ENCODE data around the gene TBC1D14. TPM values are rescaled to one million over a fixed set of nuclear protein-coding genes. Genes with fewer than 3 reads are reported as not detected.

The TBC1D14 gene
- total RNA-seq, 6 experiments from 2014 or later, result 14.1 to 34.8 (median 30.6) TPM

- H3K4me3 ChIP-seq, result no peak overlapping the region
- no peaks in the 10 kb centered on the region for H3K36me3 ChIP-seq
- no peak for ATAC-seq
- no peak for DNase-seq
- H3K4me1 ChIP-seq, result peaks cover 0 to 26% (median 12%) of the 10 kb centered on the region in 4 donors
- H3K27me3 ChIP-seq, result no peaks in the 10 kb centered on the region
- WGBS (ENCODE audit: insufficient coverage, low coverage, low lambda C conversion rate, missing lambda C conversion rate), result 90% methylated on average over 11 of the region's 19 CpGs
- TF ChIP-seq POLR2A (IDR thresholded peaks at IDR 0.05) (no peak), CTCF (IDR thresholded peaks at IDR 0.05) (no peak)
- intact Hi-C loops (cut with DNase I), result no loop called here
- no peaks in the 10 kb centered on the region for H3K9me3 ChIP-seq
- H3K27ac ChIP-seq, result no peak overlapping the region
These were observed 131.6 kb downstream of the TBC1D14 start for GRCh38 chr4:7041246-7041645.

- no peaks in the 10 kb centered on the region for H3K27me3 ChIP-seq
- no peak for DNase-seq
- WGBS (ENCODE audit: insufficient coverage, low coverage, low lambda C conversion rate, missing lambda C conversion rate), result 29% methylated on average over 24 of the region's 42 CpGs
- no peaks in the 10 kb centered on the region for H3K36me3 ChIP-seq
- intact Hi-C loops (cut with DNase I), result no loop called here
- ATAC-seq, result no peak
- H3K4me1 ChIP-seq, result peaks cover 0 to 29% (median 14%) of the 10 kb centered on the region in 4 donors
- H3K9me3 ChIP-seq, result no peaks in the 10 kb centered on the region
- H3K27ac ChIP-seq, result no peak overlapping the region
- H3K4me3 ChIP-seq, result peak overlapping the region; percentile 72 to 77 (median 75)
- TF ChIP-seq CTCF (IDR thresholded peaks at IDR 0.05), result no peak
- TF ChIP-seq POLR2A (IDR thresholded peaks at IDR 0.05), result no peak
These were observed 132.3 kb downstream of the TBC1D14 start for GRCh38 chr4:7041801-7042502.

- no peaks in the 10 kb centered on the region for H3K27me3 ChIP-seq
- peaks cover 0 to 29% (median 14%) of the 10 kb centered on the region in 4 donors for H3K4me1 ChIP-seq
- intact Hi-C loops (cut with DNase I), result no loop called here
- H3K36me3 ChIP-seq, result no peaks in the 10 kb centered on the region
- ATAC-seq, result peak; percentile 92 to 95 (median 94)
- DNase-seq, result peak; percentile 98
- WGBS (ENCODE audit: insufficient coverage, low coverage, low lambda C conversion rate, missing lambda C conversion rate), result 0% methylated on average over 8 of the region's 90 CpGs
- no peaks in the 10 kb centered on the region for H3K9me3 ChIP-seq
- H3K4me3 ChIP-seq, result peak overlapping the region; percentile 72 to 77 (median 75)
- TF ChIP-seq CTCF (IDR thresholded peaks at IDR 0.05) (peak; percentile 25 to 74 (median 48)), POLR2A (IDR thresholded peaks at IDR 0.05) (no peak)
- peak overlapping the region in 2 of 3 donors; percentile 30 to 39 for H3K27ac ChIP-seq
These were observed 133.1 kb downstream of the TBC1D14 start for GRCh38 chr4:7042503-7043283.

GRCh38 chr4:7043284-7044136 lies 133.9 kb downstream of the TBC1D14 start, which contains the start of gene TADA2B:
TSS of gene TADA2B (plus strand) at chr4:7043372. CDS start at chr4:7043580, 208 bp downstream.
- TF ChIP-seq CTCF (IDR thresholded peaks at IDR 0.05) (no peak), POLR2A (IDR thresholded peaks at IDR 0.05) (peak; percentile 12)
- Histone ChIP-seq H3K9me3 (no peaks in the 10 kb centered on the region), H3K4me1 (peaks cover 0 to 29% (median 14%) of the 10 kb centered on the region in 4 donors), H3K4me3 (peak within 1 kb of the TSS; percentile 79 to 95 (median 93)), H3K27ac (peak within 1 kb of the TSS; percentile 75 to 91 (median 78)), H3K36me3 (no peaks in the 10 kb centered on the region), H3K27me3 (no peaks in the 10 kb centered on the region)
- intact Hi-C loops (cut with DNase I), result no loop called here
- WGBS (ENCODE audit: insufficient coverage, low coverage, low lambda C conversion rate, missing lambda C conversion rate), result 2% methylated on average over 11 of the region's 119 CpGs
- ATAC-seq (peak; percentile 1 to 33 (median 14)), DNase-seq (peak; percentile 64 to 76 (median 66))

Data from right lobe of liver (tissue), 6 donors.